GM12874 (cell line): Measurements from ENCODE around the gene C1RL.

Experiments used
- TF ChIP-seq, protein P1 (sequence below): IDR thresholded peaks from 2 replicates; pipeline ENCODE4 v1.5.1; 2011; ENCODE audit warnings: low read depth, mild to moderate bottlenecking, control low read depth, low read length, moderate library complexity; ENCODE audit not compliant: insufficient read depth

C1RL gene, protein sequence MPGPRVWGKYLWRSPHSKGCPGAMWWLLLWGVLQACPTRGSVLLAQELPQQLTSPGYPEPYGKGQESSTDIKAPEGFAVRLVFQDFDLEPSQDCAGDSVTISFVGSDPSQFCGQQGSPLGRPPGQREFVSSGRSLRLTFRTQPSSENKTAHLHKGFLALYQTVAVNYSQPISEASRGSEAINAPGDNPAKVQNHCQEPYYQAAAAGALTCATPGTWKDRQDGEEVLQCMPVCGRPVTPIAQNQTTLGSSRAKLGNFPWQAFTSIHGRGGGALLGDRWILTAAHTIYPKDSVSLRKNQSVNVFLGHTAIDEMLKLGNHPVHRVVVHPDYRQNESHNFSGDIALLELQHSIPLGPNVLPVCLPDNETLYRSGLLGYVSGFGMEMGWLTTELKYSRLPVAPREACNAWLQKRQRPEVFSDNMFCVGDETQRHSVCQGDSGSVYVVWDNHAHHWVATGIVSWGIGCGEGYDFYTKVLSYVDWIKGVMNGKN

DNA sequence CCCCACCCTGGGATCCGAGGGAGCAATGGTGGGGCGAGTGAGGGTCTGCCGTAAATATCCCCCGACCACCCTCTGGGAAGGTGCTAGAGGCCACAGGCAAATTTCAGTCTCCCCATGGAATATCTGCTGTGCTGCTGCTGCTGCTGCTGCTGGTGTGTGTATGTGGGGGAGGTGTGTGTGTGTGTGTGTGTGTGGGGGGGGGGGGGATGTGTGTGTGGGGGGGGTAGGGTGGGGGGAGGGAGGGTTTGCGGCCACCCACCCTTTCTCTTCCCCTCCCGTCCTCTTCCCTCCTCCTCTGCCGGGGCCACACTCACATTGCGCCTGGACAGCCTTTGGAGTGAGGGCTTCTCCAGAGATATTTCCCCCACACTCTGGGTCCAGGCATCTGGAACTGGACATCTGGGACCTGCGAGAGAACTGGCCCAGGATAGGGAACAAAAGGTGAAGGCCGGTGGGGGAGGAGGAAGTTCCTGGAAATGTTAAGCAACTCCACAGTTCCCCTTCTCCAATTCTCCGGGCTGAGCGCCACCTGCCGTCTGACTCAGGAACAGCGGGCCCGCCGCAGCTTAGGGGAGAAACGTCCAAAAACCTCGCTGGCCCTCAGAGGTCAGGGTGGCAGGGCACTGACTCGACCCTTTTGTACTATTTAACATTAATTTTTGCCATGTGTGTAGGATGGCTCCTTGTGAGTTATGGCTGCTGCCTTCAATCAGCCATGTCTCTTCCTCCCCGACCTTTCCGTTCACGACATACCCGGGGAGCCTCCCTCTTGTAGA lies at the start of gene C1RL:
TSS of gene C1RL (minus strand) at position 419 of the 776 bp plus-strand sequence. CDS start at position 385, 34 bp downstream.
- TF ChIP-seq, protein P1, sequence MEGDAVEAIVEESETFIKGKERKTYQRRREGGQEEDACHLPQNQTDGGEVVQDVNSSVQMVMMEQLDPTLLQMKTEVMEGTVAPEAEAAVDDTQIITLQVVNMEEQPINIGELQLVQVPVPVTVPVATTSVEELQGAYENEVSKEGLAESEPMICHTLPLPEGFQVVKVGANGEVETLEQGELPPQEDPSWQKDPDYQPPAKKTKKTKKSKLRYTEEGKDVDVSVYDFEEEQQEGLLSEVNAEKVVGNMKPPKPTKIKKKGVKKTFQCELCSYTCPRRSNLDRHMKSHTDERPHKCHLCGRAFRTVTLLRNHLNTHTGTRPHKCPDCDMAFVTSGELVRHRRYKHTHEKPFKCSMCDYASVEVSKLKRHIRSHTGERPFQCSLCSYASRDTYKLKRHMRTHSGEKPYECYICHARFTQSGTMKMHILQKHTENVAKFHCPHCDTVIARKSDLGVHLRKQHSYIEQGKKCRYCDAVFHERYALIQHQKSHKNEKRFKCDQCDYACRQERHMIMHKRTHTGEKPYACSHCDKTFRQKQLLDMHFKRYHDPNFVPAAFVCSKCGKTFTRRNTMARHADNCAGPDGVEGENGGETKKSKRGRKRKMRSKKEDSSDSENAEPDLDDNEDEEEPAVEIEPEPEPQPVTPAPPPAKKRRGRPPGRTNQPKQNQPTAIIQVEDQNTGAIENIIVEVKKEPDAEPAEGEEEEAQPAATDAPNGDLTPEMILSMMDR, result peak; percentile 97

DNA sequence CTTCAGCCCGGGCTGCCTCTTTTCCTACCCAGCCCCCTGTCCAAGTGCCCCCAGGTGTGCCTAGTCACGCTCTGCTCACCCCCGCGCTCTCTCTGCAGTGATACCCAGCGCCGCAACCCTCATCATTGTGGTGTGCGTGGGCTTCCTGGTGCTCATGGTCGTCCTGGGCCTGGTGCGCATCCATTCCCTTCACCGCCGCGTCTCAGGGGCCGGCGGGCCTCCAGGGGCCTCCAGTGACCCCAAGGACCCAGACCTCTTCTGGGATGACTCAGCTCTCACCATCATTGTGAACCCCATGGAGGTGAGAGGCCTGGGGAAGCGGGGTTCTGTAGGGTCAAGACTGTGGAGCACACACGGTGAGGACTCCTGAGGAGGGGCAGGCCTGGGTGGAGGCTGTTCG lies 48.4 kb upstream of the C1RL start:
- TF ChIP-seq, protein P1, result no peak

DNA sequence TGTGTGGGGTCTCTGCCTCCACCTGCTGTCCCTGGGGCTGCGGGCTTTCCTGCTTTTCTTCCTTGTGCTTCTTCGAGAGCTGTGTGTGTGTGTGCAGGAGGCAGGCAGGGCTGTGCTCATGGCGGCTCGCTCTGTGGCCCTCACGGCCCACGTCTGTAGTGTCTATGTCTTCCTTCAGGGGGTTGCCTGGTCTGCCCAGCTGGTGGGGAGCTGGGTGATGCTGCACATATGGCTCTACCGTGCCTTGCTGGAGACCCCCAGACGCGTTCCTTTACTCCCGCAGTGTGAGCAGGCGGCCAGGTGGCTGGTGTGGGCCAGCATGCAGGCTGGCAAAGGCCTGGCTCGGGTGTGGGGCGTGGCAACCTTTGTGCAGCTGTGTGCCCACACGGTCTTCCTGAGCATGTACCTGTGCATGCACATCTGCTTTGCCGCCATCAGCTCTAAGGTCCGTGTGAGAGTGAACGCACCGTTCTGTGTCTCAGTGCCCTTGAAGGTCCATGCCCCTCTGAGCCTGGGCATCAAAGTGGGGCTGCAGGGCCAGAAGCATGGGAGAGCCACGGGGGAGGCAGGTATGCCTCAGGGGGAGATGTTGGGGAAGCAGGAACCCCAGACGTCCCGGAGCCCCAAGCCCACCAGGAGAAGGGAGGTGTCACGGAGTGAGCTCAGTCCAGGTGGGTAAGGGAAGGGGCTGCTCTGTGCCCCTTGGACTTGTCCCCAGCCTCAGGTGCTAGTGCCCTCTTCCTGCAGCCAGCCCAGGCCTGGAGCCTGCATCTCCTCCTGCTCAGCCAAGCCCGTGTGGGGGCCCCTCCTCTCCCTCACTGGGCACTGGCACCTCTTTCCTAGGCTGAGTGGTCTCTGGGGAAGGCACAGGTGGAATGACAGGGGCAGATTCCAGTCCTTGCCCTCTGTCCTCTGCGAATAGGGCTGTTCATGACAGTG lies 47.5 kb upstream of the C1RL start:
- TF ChIP-seq, protein P1, result no peak

DNA sequence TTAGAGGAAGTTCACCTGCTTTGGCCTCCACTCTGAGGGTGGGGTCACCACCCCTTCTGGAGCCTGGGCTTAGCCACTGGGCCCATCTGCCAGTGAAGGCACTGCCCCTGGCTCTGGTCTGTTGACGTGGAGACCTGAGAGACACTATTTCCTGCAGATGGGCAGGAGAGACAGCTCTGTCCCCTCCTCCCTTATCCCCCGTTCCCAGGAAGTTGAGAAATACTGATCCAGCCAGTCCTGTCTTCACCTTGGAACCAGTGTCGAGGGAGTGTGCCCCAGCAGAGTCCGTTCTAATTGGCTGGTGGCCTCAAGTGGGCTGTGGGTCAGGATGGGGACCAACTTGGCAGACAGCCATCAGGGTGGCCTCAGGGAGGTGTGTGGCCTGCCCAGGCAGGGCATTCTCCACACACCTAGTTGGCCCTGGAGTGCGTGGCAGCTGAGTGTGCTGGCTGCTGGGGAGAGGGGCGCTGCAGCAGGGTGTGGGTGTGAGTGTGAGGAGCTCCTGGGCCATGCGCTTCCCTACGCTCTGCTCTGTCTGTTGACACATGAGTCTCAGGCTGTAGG lies 46.5 kb upstream of the C1RL start:
- TF ChIP-seq, protein P1, result no peak

DNA sequence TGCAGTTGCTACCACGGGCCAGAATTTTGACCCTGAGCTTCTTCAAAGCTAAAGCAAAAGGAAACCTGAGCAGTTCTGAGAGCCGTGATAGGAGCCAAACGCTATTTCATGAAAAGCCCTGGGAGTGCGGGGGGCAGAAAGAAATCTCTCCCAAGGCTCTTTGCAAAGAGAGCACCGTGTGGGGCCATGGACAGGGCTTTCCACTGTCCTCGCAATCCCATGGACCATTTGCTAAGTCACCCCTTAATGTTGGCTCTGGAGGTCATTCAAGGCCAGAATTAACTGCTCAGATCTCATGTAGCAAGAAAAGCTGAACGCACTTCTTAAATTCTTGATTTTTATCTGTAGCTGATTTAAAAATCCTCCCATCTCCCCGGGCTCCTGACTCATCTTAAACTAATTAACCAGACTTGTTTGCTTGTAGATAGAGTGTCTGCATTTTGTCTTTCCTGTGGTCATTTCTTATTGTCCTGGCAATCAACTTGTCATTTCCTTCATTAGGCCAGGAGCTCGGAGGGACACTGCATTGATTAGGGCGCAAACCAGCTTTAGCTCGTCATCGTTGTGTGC lies 46.0 kb upstream of the C1RL start:
- TF ChIP-seq, protein P1, result no peak

DNA sequence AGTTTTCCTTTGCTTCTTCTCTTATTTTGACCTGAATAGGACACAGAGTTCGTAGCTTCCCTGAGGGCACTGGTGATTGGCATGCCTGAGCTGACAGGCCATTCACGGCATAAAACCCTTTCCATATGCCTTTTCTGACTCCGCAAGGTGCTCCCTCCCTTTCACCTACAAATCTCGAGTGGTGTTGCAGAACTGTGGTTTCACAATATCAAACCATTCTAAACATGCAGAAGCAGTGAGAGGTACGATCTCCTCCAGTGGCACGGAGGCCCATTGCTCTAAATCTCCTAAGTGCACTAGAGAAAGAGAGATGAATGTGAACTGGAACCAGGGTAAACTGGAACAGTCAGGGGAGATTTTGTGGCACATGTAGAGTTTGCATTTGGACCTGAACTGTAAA lies 45.0 kb upstream of the C1RL start:
- TF ChIP-seq, protein P1, result no peak
